Erythroblast (primary cell): ENCODE results near the gene BFSP2.

Experiments used
- GATA1 ChIP-seq: IDR thresholded peaks from 2 replicates; pipeline ENCODE4 v1.6.1; 2011; ENCODE audit warnings: low read depth, mild to moderate bottlenecking, control low read depth, low read length, moderate library complexity
- POLR2A ChIP-seq: IDR thresholded peaks from 2 replicates; pipeline ENCODE4 v1.6.1; 2011; ENCODE audit warnings: mild to moderate bottlenecking, low read length

DNA sequence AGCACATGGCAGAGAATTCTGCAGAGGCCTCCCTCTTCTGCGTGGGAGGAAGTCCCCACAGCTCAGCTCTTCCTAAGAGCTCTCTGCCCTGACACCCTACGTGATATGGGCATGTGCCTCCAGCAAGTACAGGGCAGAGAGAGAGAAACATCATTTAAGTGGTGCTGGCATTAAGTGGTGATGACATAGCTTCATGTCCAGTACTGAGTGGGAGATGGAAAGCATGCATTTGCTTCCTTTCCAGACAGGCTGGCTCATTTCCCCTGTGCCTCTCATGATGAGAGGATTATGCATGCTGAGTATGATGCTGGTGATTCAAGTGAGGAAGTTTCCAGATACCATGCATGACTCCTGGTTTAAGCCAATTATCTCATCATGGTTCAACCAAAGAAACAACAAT lies 26.9 kb downstream of the BFSP2 start:
- TF ChIP-seq POLR2A, result no peak
- no peak for TF ChIP-seq GATA1
